ENCODE results near the gene C1orf50.

DNA sequence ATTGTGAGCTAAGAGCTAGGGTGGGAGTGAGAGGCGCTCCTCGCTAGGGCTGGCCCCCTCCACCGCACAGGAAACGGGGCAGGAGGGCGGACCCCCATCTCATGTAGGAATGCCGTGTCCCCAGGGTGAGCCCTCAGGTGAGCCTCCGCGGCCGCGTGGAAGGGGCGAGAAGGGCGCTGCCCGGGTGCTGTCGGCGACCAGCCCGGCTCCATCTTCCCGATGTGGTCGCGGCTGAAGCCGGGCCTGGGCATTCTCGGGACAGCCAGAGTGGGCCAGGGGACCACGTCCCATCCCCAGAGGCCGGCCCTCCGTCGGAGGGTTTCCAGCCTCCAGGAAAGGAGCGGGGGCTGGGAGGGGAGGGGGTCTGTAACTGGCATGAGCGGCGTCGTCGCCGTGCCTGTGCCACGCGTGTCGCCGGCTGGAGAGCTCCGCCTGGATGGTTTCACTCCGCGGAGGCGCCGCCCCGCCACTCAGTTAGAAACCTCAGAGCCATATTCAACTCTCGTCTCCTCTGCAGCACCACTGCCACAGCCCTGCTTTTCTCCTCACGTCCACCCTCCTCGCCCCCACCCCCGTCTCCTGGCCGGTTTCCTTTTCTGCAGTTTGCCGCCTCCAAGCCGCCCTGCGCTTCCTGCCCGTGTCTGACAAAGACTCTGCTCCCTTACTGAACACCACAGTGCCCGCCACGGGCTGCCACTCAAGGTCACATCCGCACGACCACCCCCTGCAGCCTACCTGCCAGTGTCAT, 18.1 kb downstream of the C1orf50 start, which contains the start of gene TMEM269:
- TF ChIP-seq, protein P1, sequence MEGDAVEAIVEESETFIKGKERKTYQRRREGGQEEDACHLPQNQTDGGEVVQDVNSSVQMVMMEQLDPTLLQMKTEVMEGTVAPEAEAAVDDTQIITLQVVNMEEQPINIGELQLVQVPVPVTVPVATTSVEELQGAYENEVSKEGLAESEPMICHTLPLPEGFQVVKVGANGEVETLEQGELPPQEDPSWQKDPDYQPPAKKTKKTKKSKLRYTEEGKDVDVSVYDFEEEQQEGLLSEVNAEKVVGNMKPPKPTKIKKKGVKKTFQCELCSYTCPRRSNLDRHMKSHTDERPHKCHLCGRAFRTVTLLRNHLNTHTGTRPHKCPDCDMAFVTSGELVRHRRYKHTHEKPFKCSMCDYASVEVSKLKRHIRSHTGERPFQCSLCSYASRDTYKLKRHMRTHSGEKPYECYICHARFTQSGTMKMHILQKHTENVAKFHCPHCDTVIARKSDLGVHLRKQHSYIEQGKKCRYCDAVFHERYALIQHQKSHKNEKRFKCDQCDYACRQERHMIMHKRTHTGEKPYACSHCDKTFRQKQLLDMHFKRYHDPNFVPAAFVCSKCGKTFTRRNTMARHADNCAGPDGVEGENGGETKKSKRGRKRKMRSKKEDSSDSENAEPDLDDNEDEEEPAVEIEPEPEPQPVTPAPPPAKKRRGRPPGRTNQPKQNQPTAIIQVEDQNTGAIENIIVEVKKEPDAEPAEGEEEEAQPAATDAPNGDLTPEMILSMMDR (IDR thresholded peaks at IDR 0.05; ENCODE audit: low read depth, low read length), result no peak
- TF ChIP-seq EZH2phosphoT487 (IDR thresholded peaks at IDR 0.05; ENCODE audit: low read depth), result no peak

Measured in OCI-LY3 (cell line).